Hepatocyte (in vitro differentiated cells): Measurements from ENCODE around the gene ADISSP.

Experiments used
- EZH2 ChIP-seq: fragments of 200-600 bp; sonication (generic); IDR thresholded peaks from 2 replicates; pipeline ENCODE4 v1.6.1; 2016; ENCODE audit warnings: antibody characterized with exemption, mild to moderate bottlenecking, borderline replicate concordance
- TF ChIP-seq, protein P1 (sequence below): fragments of 200-600 bp; sonication (generic); IDR thresholded peaks from 2 replicates; pipeline ENCODE4 v1.5.1; 2016; ENCODE audit warnings: antibody characterized with exemption, mild to moderate bottlenecking; ENCODE audit not compliant: poor library complexity

DNA sequence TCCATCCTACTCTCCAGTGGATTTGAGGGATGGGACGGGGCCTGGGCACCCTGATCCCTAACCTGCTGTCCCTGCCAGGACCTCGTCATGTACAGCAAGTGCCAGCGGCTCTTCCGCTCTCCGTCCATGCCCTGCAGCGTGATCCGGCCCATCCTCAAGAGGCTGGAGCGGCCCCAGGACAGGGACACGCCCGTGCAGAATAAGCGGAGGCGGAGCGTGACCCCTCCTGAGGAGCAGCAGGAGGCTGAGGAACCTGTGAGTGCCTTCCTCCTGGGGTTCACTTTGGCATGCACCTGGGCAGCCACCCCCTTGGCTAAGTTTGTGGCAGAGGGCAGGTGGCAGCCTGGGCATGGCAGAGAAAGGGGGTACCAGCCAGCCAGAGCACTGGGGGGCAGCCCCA is 34.3 kb upstream of the ADISSP start:
- TF ChIP-seq, protein P1, sequence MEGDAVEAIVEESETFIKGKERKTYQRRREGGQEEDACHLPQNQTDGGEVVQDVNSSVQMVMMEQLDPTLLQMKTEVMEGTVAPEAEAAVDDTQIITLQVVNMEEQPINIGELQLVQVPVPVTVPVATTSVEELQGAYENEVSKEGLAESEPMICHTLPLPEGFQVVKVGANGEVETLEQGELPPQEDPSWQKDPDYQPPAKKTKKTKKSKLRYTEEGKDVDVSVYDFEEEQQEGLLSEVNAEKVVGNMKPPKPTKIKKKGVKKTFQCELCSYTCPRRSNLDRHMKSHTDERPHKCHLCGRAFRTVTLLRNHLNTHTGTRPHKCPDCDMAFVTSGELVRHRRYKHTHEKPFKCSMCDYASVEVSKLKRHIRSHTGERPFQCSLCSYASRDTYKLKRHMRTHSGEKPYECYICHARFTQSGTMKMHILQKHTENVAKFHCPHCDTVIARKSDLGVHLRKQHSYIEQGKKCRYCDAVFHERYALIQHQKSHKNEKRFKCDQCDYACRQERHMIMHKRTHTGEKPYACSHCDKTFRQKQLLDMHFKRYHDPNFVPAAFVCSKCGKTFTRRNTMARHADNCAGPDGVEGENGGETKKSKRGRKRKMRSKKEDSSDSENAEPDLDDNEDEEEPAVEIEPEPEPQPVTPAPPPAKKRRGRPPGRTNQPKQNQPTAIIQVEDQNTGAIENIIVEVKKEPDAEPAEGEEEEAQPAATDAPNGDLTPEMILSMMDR: no peak
- TF ChIP-seq EZH2: no peak
